Keratinocyte (primary cell): Measurements from ENCODE around the gene TOMM40. TPM values are rescaled to one million over a fixed set of nuclear protein-coding genes. Genes with fewer than 3 reads are reported as not detected.
"Not testable (repeated sequence)": the region's sequence is repeated elsewhere in the genome, so short reads cannot be mapped to it uniquely, and the experiment has no call there.

ENCODE experiments used
- DNase-seq: peaks from one replicate; pipeline ENCODE4 v3.0.0-alpha.2; 2011; ENCODE audit warnings: low read depth, missing footprints, low spot score
- FAIRE-seq: peaks from 2 replicates; lab custom pipeline; 2011; peaks lifted over from hg19 to GRCh38; lab: Jason Lieb, UNC
- H2AFZ ChIP-seq: 2 replicates; pipeline ENCODE4 v1.6.0; 2012; ENCODE audit warnings: low read length, control low read depth, inconsistent platforms; ENCODE audit not compliant: control insufficient read depth
- H3K27ac ChIP-seq: 2 replicates; pipeline ENCODE4 v1.5.1; 2011; ENCODE audit warnings: low read length; ENCODE audit not compliant: control insufficient read depth, insufficient read depth
- H3K27me3 ChIP-seq: 3 replicates; pipeline ENCODE4 v1.6.0; 2011; ENCODE audit warnings: low read length; ENCODE audit not compliant: control insufficient read depth, insufficient read depth; ENCODE audit errors: extremely low read depth
- H3K36me3 ChIP-seq, 2 experiments: 2 replicates in 1 of 2; 3 replicates in 1 of 2; pipeline ENCODE4 v1.5.1; 2011; ENCODE audit warnings: low read length in 2 of 2, mild to moderate bottlenecking in 1 of 2; ENCODE audit not compliant: control insufficient read depth in 2 of 2, insufficient read depth in 2 of 2; ENCODE audit errors: extremely low read depth in 1 of 2
- H3K4me1 ChIP-seq: 3 replicates; pipeline ENCODE4 v1.5.1; 2011; ENCODE audit warnings: low read length; ENCODE audit not compliant: control insufficient read depth, insufficient read depth; ENCODE audit errors: extremely low read depth
- H3K4me2 ChIP-seq: 3 replicates; pipeline ENCODE4 v1.6.0; 2011; ENCODE audit warnings: low read depth, low read length; ENCODE audit not compliant: control insufficient read depth, insufficient read depth; ENCODE audit errors: extremely low read depth
- H3K4me3 ChIP-seq, 3 experiments: fragments of 200-600 bp in 1 of 3; sonication (generic) in 1 of 3; 2 replicates in 2 of 3; 3 replicates in 1 of 3; pipeline ENCODE4 v1.5.1; 2011 to 2016; ENCODE audit warnings: low read length in 3 of 3, mild to moderate bottlenecking in 3 of 3, control low read depth in 2 of 3, inconsistent platforms in 1 of 3, low read depth in 1 of 3, mixed read lengths in 1 of 3, mixed run types in 1 of 3, moderate library complexity in 1 of 3; ENCODE audit not compliant: control insufficient read depth in 2 of 3, insufficient read depth in 2 of 3; ENCODE audit errors: extremely low read depth in 1 of 3
- H3K79me2 ChIP-seq: 2 replicates; pipeline ENCODE4 v1.6.0; 2012; ENCODE audit warnings: low read length; ENCODE audit not compliant: control insufficient read depth, insufficient read depth
- H3K9ac ChIP-seq: 3 replicates; pipeline ENCODE4 v1.6.0; 2011; ENCODE audit warnings: low read length; ENCODE audit not compliant: control insufficient read depth, insufficient read depth; ENCODE audit errors: extremely low read depth
- H3K9me1 ChIP-seq: 3 replicates; pipeline ENCODE4 v1.6.0; 2011; ENCODE audit warnings: low read length; ENCODE audit not compliant: control insufficient read depth, insufficient read depth; ENCODE audit errors: extremely low read depth
- H3K9me3 ChIP-seq: 2 replicates; pipeline ENCODE4 v1.5.1; 2012; ENCODE audit warnings: low read depth, low read length; ENCODE audit not compliant: control insufficient read depth
- H4K20me1 ChIP-seq: 3 replicates; pipeline ENCODE4 v1.6.0; 2011; ENCODE audit warnings: low read length; ENCODE audit not compliant: control insufficient read depth, insufficient read depth; ENCODE audit errors: extremely low read depth
- CTCF ChIP-seq, 3 experiments: IDR thresholded peaks in 1 of 3; conservative IDR thresholded peaks in 1 of 3; optimal IDR thresholded peaks in 1 of 3; 2 replicates in 2 of 3; 3 replicates in 1 of 3; pipeline versions ENCODE3 to v1.5.1; 2011; ENCODE audit warnings: low read length in 3 of 3, mild to moderate bottlenecking in 3 of 3, moderate library complexity in 2 of 3, control low read depth in 1 of 3, inconsistent platforms in 1 of 3; ENCODE audit not compliant: insufficient read depth in 2 of 3; ENCODE audit errors: extremely low read depth in 1 of 3
- EZH2 ChIP-seq: IDR thresholded peaks from one replicate; pipeline ENCODE4 v1.6.1; 2012; ENCODE audit warnings: inconsistent platforms, mild to moderate bottlenecking, low read length, moderate library complexity
- dilution Hi-C: fragments of 300-500 bp; cut with MboI; formaldehyde crosslinking; loops from one replicate; pipeline ENCODE4 v1.7.0; 2020; ENCODE audit warnings: low sequenced_read_pairs; ENCODE audit not compliant: extremely low pct_ligation_motif_present
- polyA plus RNA-seq, 5 experiments: library from polyadenylated mRNA; depleted of rRNA in 3 of 5; stranded (reverse) in 3 of 5; stranded (forward) in 1 of 5; unstranded in 1 of 5; fragments of >200 nt; gene quantifications; 1 replicate in 1 of 5; 2 replicates in 3 of 5; 3 replicates in 1 of 5; pipeline versions ENCODE4 v1.2.1 to v1.2.3, GENCODE V29; 2011 to 2012; ENCODE audit warnings: missing spikeins in 2 of 5, low read depth in 1 of 5, low replicate concordance in 1 of 5

TOMM40 gene
- polyA plus RNA-seq, 1 donor (not counting 4 experiments of a cell fraction or from before 2014, with no cell fraction given), result 46.9 TPM

DNA sequence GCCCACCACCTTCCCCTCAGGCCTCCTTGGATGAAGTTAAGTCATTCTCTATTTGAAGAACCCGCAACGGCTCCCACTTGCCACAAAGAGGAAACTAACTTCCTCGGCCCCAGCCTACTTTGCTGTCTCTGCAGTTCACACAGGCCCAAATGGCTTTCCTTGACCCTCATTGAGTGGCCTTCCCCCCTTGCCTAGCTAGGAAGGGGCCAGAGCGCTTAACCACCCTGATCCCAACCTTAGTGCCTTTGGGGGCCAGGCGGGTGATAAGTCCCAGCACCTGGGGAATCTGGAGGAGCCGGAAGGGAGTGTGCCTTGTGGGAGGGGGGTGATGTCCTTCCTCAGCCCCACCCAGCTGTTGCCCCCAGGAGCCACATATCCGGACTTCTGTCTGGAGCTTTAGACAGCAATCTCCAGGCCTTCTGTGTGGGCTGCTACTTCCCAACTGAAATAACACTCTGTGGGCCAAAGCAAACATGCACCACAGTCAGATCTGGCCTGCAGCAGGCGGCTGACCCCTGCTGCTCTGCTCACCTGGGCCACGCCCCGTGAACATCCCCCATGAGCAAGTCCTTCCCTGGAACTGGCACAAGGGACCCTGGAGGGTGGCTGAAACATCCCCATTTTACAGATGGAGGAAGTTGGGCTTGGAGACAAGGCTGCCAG lies 34.5 kb upstream of the TOMM40 start:
- H3K27me3 ChIP-seq, result no peaks in the 10 kb centered on the region
- H3K9me3 ChIP-seq, result no peaks in the 10 kb centered on the region
- DNase-seq (no peak), FAIRE-seq (no peak)
- H3K36me3 ChIP-seq, result peaks cover 0 to 7% of the 10 kb centered on the region in 2 experiments
- no peak for TF ChIP-seq EZH2
- TF ChIP-seq CTCF (optimal IDR thresholded peaks at IDR 0.05 in 1 of 3, IDR thresholded peaks at IDR 0.05 in 1 of 3, conservative IDR thresholded peaks at IDR 0.05 in 1 of 3; ENCODE audit: extremely low read depth in 1 of 3, insufficient read depth in 2 of 3, low read length in 3 of 3), result no peak
- no peaks in the 10 kb centered on the region for H3K9me1 ChIP-seq
- dilution Hi-C loops, result no loop called here
- no peaks in the 10 kb centered on the region for H4K20me1 ChIP-seq
- H3K9ac ChIP-seq, result no peak overlapping the region
- no peak overlapping the region for H3K27ac ChIP-seq
- H2AFZ ChIP-seq, result no peak overlapping the region
- peaks cover 22% of the 10 kb centered on the region for H3K79me2 ChIP-seq
- H3K4me3 ChIP-seq, result no peak overlapping the region
- H3K4me1 ChIP-seq, result no peaks in the 10 kb centered on the region
- no peak overlapping the region for H3K4me2 ChIP-seq

DNA sequence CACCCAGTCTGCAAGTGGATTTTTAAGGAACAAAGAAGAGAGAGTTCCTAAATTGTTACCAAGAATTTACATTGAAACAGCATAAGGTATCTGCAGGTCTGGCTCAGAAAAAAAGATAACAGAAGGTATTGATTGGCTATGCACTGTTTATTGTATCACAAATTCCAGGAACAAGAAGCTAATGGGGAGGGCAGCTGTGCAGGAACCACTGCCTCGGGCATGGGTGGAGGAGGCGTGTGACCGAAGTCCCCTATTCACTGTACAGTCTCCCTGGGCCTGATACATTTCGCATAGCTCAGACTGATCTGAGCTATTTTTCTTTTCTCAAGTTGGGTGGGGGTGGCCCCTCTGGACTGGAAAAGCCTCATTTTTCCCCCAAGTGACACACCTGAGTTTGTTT lies 33.2 kb upstream of the TOMM40 start:
- TF ChIP-seq CTCF (optimal IDR thresholded peaks at IDR 0.05 in 1 of 3, IDR thresholded peaks at IDR 0.05 in 1 of 3, conservative IDR thresholded peaks at IDR 0.05 in 1 of 3; ENCODE audit: extremely low read depth in 1 of 3, insufficient read depth in 2 of 3, low read length in 3 of 3), result no peak
- TF ChIP-seq EZH2, result no peak
- H3K4me2 ChIP-seq, result no peak overlapping the region
- H3K79me2 ChIP-seq, result peaks cover 17% of the 10 kb centered on the region
- dilution Hi-C loops, result no loop called here
- H4K20me1 ChIP-seq, result no peaks in the 10 kb centered on the region
- H3K9me3 ChIP-seq, result no peaks in the 10 kb centered on the region
- H3K36me3 ChIP-seq, result peaks cover 0 to 3% of the 10 kb centered on the region in 2 experiments
- no peak overlapping the region for H2AFZ ChIP-seq
- H3K27ac ChIP-seq, result no peak overlapping the region
- no peaks in the 10 kb centered on the region for H3K9me1 ChIP-seq
- no peaks in the 10 kb centered on the region for H3K4me1 ChIP-seq
- H3K9ac ChIP-seq, result no peak overlapping the region
- H3K4me3 ChIP-seq, result no peak overlapping the region
- FAIRE-seq (no peak), DNase-seq (no peak)
- H3K27me3 ChIP-seq, result no peaks in the 10 kb centered on the region

GRCh38 chr19:44861576-44861975 lies 29.5 kb upstream of the TOMM40 start:
- FAIRE-seq, H3K27ac ChIP-seq, H3K9me1 ChIP-seq, H3K4me1 ChIP-seq, H3K9ac ChIP-seq, H3K4me2 ChIP-seq, H3K36me3 ChIP-seq, DNase-seq, H4K20me1 ChIP-seq, H3K4me3 ChIP-seq, H3K9me3 ChIP-seq, H3K79me2 ChIP-seq, dilution Hi-C loops, H3K27me3 ChIP-seq, H2AFZ ChIP-seq: not testable (repeated sequence)
